OCI-LY1 (cell line): ENCODE measurements around the gene AHI1.

Experiments
- EZH2 ChIP-seq: fragments of 200-600 bp; sonication (generic), shearing (Covaris generic); IDR thresholded peaks from 2 replicates; pipeline ENCODE4 v1.8.0; 2017; ENCODE audit warnings: borderline replicate concordance, mixed run types, mild to moderate bottlenecking, antibody characterized with exemption, low read length, moderate library complexity, mixed read lengths
- TF ChIP-seq, protein P1 (sequence below): fragments of 200-600 bp; sonication (generic), shearing (Covaris generic); IDR thresholded peaks from 2 replicates; pipeline ENCODE4 v1.5.1; 2017; ENCODE audit warnings: mild to moderate bottlenecking, antibody characterized with exemption, low read length, moderate library complexity, mixed read lengths

DNA sequence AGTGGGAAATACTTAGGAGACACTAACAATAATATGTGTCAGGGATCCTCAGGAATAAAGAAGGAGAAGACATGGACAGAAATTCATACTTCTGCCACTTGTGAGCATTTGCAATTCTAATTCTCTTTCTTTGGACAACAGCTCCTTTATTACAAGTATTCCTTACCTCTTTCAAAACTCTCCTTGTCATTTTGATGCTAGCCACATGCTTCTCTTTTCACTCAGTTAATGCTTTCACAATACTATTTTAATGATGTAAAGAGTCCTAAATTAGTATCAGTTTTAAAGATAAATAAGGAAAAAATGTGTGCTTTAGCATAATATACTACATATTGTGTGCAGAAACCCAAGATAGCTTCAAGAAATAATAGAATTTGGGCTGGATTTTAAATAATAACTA lies 62.5 kb downstream of the AHI1 start:
- TF ChIP-seq, protein P1, sequence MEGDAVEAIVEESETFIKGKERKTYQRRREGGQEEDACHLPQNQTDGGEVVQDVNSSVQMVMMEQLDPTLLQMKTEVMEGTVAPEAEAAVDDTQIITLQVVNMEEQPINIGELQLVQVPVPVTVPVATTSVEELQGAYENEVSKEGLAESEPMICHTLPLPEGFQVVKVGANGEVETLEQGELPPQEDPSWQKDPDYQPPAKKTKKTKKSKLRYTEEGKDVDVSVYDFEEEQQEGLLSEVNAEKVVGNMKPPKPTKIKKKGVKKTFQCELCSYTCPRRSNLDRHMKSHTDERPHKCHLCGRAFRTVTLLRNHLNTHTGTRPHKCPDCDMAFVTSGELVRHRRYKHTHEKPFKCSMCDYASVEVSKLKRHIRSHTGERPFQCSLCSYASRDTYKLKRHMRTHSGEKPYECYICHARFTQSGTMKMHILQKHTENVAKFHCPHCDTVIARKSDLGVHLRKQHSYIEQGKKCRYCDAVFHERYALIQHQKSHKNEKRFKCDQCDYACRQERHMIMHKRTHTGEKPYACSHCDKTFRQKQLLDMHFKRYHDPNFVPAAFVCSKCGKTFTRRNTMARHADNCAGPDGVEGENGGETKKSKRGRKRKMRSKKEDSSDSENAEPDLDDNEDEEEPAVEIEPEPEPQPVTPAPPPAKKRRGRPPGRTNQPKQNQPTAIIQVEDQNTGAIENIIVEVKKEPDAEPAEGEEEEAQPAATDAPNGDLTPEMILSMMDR: no peak
- no peak for TF ChIP-seq EZH2
